Measurements from ENCODE around the gene FLACC1. TPM values are rescaled to one million over a fixed set of nuclear protein-coding genes. Genes with fewer than 3 reads are reported as not detected.

FLACC1 gene
- polyA plus RNA-seq, 1 donor (not counting 4 experiments of a cell fraction or from before 2014, with no cell fraction given): 0.43 TPM

GRCh38 chr2:201404699-201405280, 47.6 kb upstream of the FLACC1 start:
- no peak overlapping the region for H3K27ac ChIP-seq (ENCODE audit: control insufficient read depth, insufficient read depth, low read length)
- FAIRE-seq (peak; percentile 29), DNase-seq (ENCODE audit: low read depth, low spot score) (no peak)
- H3K9ac ChIP-seq (ENCODE audit: control insufficient read depth, extremely low read depth, insufficient read depth, low read length): no peak overlapping the region
- dilution Hi-C loops (cut with MboI; ENCODE audit: extremely low pct_ligation_motif_present, low sequenced_read_pairs): no loop called here
- H3K36me3 ChIP-seq (ENCODE audit: control insufficient read depth in 2 of 2, extremely low read depth in 1 of 2, insufficient read depth in 2 of 2, low read length in 2 of 2): no peaks in the 10 kb centered on the region
- no peaks in the 10 kb centered on the region for H3K79me2 ChIP-seq (ENCODE audit: control insufficient read depth, insufficient read depth, low read length)
- H3K4me3 ChIP-seq (ENCODE audit: control insufficient read depth in 2 of 3, extremely low read depth in 1 of 3, insufficient read depth in 2 of 3, low read depth in 1 of 3, low read length in 3 of 3): no peak overlapping the region
- no peak overlapping the region for H2AFZ ChIP-seq (ENCODE audit: control insufficient read depth, low read length)
- no peaks in the 10 kb centered on the region for H4K20me1 ChIP-seq (ENCODE audit: control insufficient read depth, extremely low read depth, insufficient read depth, low read length)
- H3K9me3 ChIP-seq (ENCODE audit: control insufficient read depth, low read depth, low read length): no peaks in the 10 kb centered on the region
- TF ChIP-seq CTCF (optimal IDR thresholded peaks at IDR 0.05 in 1 of 3, IDR thresholded peaks at IDR 0.05 in 1 of 3, conservative IDR thresholded peaks at IDR 0.05 in 1 of 3; ENCODE audit: extremely low read depth in 1 of 3, insufficient read depth in 2 of 3, low read length in 3 of 3) (no peak), EZH2 (IDR thresholded peaks at IDR 0.05; ENCODE audit: low read length) (no peak)
- H3K4me1 ChIP-seq (ENCODE audit: control insufficient read depth, extremely low read depth, insufficient read depth, low read length): peaks cover 23% of the 10 kb centered on the region
- H3K27me3 ChIP-seq (ENCODE audit: control insufficient read depth, extremely low read depth, insufficient read depth, low read length): no peaks in the 10 kb centered on the region
- no peaks in the 10 kb centered on the region for H3K9me1 ChIP-seq (ENCODE audit: control insufficient read depth, extremely low read depth, insufficient read depth, low read length)
- no peak overlapping the region for H3K4me2 ChIP-seq (ENCODE audit: control insufficient read depth, extremely low read depth, insufficient read depth, low read depth, low read length)

GRCh38 chr2:201403880-201404279, 46.7 kb upstream of the FLACC1 start:
- Histone ChIP-seq H3K4me2 (ENCODE audit: control insufficient read depth, extremely low read depth, insufficient read depth, low read depth, low read length) (peak overlapping the region; percentile 44), H2AFZ (ENCODE audit: control insufficient read depth, low read length) (no peak overlapping the region), H3K27ac (ENCODE audit: control insufficient read depth, insufficient read depth, low read length) (no peak overlapping the region), H3K9ac (ENCODE audit: control insufficient read depth, extremely low read depth, insufficient read depth, low read length) (no peak overlapping the region), H3K36me3 (ENCODE audit: control insufficient read depth in 2 of 2, extremely low read depth in 1 of 2, insufficient read depth in 2 of 2, low read length in 2 of 2) (no peaks in the 10 kb centered on the region), H3K9me1 (ENCODE audit: control insufficient read depth, extremely low read depth, insufficient read depth, low read length) (no peaks in the 10 kb centered on the region), H4K20me1 (ENCODE audit: control insufficient read depth, extremely low read depth, insufficient read depth, low read length) (no peaks in the 10 kb centered on the region), H3K79me2 (ENCODE audit: control insufficient read depth, insufficient read depth, low read length) (no peaks in the 10 kb centered on the region), H3K4me3 (ENCODE audit: control insufficient read depth in 2 of 3, extremely low read depth in 1 of 3, insufficient read depth in 2 of 3, low read depth in 1 of 3, low read length in 3 of 3) (no peak overlapping the region), H3K27me3 (ENCODE audit: control insufficient read depth, extremely low read depth, insufficient read depth, low read length) (no peaks in the 10 kb centered on the region), H3K4me1 (ENCODE audit: control insufficient read depth, extremely low read depth, insufficient read depth, low read length) (peaks cover 23% of the 10 kb centered on the region), H3K9me3 (ENCODE audit: control insufficient read depth, low read depth, low read length) (no peaks in the 10 kb centered on the region)
- dilution Hi-C loops (cut with MboI; ENCODE audit: extremely low pct_ligation_motif_present, low sequenced_read_pairs): no loop called here
- FAIRE-seq (peak; percentile 88), DNase-seq (ENCODE audit: low read depth, low spot score) (peak; percentile 36)
- TF ChIP-seq EZH2 (IDR thresholded peaks at IDR 0.05; ENCODE audit: low read length) (no peak), CTCF (optimal IDR thresholded peaks at IDR 0.05 in 1 of 3, IDR thresholded peaks at IDR 0.05 in 1 of 3, conservative IDR thresholded peaks at IDR 0.05 in 1 of 3; ENCODE audit: extremely low read depth in 1 of 3, insufficient read depth in 2 of 3, low read length in 3 of 3) (no peak)

Measured in keratinocyte (primary cell).